Right lobe of liver (tissue), 6 donors: ENCODE data around the gene FCER1G. TPM values are rescaled to one million over a fixed set of nuclear protein-coding genes. Genes with fewer than 3 reads are reported as not detected.

Experiments
- ATAC-seq, 4 donors: fragments of 200-7000 bp; cut with Tn5 transposase; one replicate each; pipeline ENCODE4 v1.9.1; 2020; ENCODE audit warnings: mild to moderate bottlenecking in 4 of 4, moderate library complexity in 4 of 4
- DNase-seq, 3 donors: peaks; one replicate each; pipeline ENCODE4 v3.0.0-alpha.2; 2020
- H3K27ac ChIP-seq, 3 donors: fragments of 200-600 bp; one replicate each; pipeline ENCODE4 v1.8.0; 2022
- H3K27me3 ChIP-seq, 2 donors: fragments of 200-600 bp; one replicate each; pipeline ENCODE4 v1.8.0; 2022
- H3K36me3 ChIP-seq, 4 donors: fragments of 200-600 bp; sonication (generic) in 1 of 4; one replicate each; pipeline versions ENCODE4 v1.5.1 to v1.8.0; 2017 to 2022; ENCODE audit warnings: control low read depth in 1 of 4
- H3K4me1 ChIP-seq, 4 donors: fragments of 200-600 bp; sonication (generic) in 1 of 4; one replicate each; pipeline versions ENCODE4 v1.5.1 to v1.8.0; 2017 to 2022; ENCODE audit warnings: control low read depth in 1 of 4
- H3K4me3 ChIP-seq, 3 donors: fragments of 200-600 bp; one replicate each; pipeline ENCODE4 v1.8.0; 2022
- H3K9me3 ChIP-seq, 4 donors: fragments of 200-600 bp; sonication (generic) in 1 of 4; one replicate each; pipeline versions ENCODE4 v1.5.1 to v1.8.0; 2017 to 2022; ENCODE audit warnings: control low read depth in 1 of 4
- CTCF ChIP-seq, 4 donors: fragments of 200-600 bp in 3 of 4; fragments of 450-650 bp in 1 of 4; IDR thresholded peaks; one replicate each; pipeline versions ENCODE4 v1.5.1 to v1.8.0; 2016 to 2022; ENCODE audit warnings: antibody characterized with exemption in 4 of 4, mild to moderate bottlenecking in 2 of 4
- POLR2A ChIP-seq: fragments of 450-650 bp; IDR thresholded peaks from one replicate; pipeline ENCODE4 v1.6.1; 2017; ENCODE audit warnings: antibody characterized with exemption, mild to moderate bottlenecking
- WGBS: methylation state at CpG from one replicate; pipeline ENCODE4 v1.1.6; 2018; ENCODE audit warnings: low coverage, low lambda C conversion rate; ENCODE audit not compliant: insufficient coverage; ENCODE audit errors: missing lambda C conversion rate; 5-methylcytosine and 5-hydroxymethylcytosine counted together
- intact Hi-C, 2 donors: fragments of 100-400 bp; cut with DNase I; formaldehyde crosslinking; loops; one replicate each; pipeline versions ENCODE4 v1.11.2 to v1.14.1; 2022
- total RNA-seq, 6 experiments: library from RNA; depleted of rRNA in 2 of 6; stranded (reverse); fragments of >200 nt in 2 of 6; fragmentation: NEBNext Ultra II Directional in 3 of 6; extraction: Animal tissue kit (Norgen Biotek cat#: 25700) in 3 of 6; gene quantifications; one replicate each; pipeline versions ENCODE4 v1.1.0 to v1.2.4, GENCODE V29; 2016 to 2023
- donor health status: DM: no; HTN: yes; CAD: no.
- donor health status: DM: no; HTN: no; CAD: no.
- donor health status: DM: no; HTN: no; CAD: no.
- donor health status: DM: no; HTN: yes; CAD: no.
- donor health status: DM: no; HTN: yes; CAD: no.

Gene FCER1G
- total RNA-seq, 6 experiments from 2014 or later, result 11.5 to 54.0 (median 19.0) TPM

DNA sequence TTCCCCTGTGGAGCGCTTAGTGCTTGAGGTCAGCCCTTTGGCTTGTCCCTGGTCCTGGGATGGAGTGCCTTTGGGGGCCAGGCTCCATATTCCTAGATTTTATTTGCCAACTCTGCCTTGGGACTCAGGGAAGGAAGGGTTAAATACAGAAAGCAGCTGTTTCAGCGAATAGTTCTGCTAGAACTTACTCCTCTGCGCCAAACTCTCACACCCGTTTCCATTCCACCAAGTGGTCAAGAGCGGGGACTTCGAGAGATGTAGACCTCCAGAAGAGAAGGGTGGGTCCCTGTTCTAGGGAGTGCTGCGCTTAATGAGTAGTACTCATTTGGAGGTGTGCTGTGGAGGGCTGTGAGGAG lies 10.1 kb downstream of the FCER1G start:
- intact Hi-C loops, result no loop called here
- TF ChIP-seq CTCF (IDR thresholded peaks at IDR 0.05) (no peak), POLR2A (no peak)
- Histone ChIP-seq H3K4me1 (peaks cover 0 to 49% (median 8%) of the 10 kb centered on the region in 4 donors), H3K36me3 (peaks cover 0 to 21% (median 9%) of the 10 kb centered on the region in 4 donors), H3K27me3 (no peaks in the 10 kb centered on the region), H3K27ac (peak overlapping the region; percentile 69 to 84 (median 79)), H3K4me3 (peak overlapping the region in 2 of 3 donors; percentile 39 to 41), H3K9me3 (no peaks in the 10 kb centered on the region)
- no peak for DNase-seq
- ATAC-seq, result no peak
- 20% methylated on average over 6 of the region's 7 CpGs for WGBS

- peak; percentile 60 for TF ChIP-seq POLR2A
- TF ChIP-seq CTCF (IDR thresholded peaks at IDR 0.05), result peak; percentile 31 to 48 (median 42)
- H3K27ac ChIP-seq, result peak within 1 kb of the TSS; percentile 69 to 84 (median 79)
- no peaks in the 10 kb centered on the region for H3K27me3 ChIP-seq
- H3K9me3 ChIP-seq, result no peaks in the 10 kb centered on the region
- DNase-seq (peak; percentile 85 to 93 (median 90)), ATAC-seq (peak; percentile 62 to 81 (median 66))
- intact Hi-C loops, result no loop called here
- whole genome bisulfite sequencing, result 0% methylated on average over 16 of the region's 16 CpGs
- H3K36me3 ChIP-seq, result peaks cover 0 to 26% (median 11%) of the 10 kb centered on the region in 4 donors
- H3K4me1 ChIP-seq, result peaks cover 0 to 48% (median 8%) of the 10 kb centered on the region in 4 donors
- H3K4me3 ChIP-seq, result peak within 1 kb of the TSS; percentile 61 to 73 (median 66)
Observed at GRCh38 chr1:161225534-161226319, 10.6 kb downstream of the FCER1G start, which contains the start of gene TOMM40L. TSS of gene TOMM40L (plus strand) at chr1:161226060. CDS start at chr1:161226490, 430 bp downstream.

- no peak for DNase-seq
- Histone ChIP-seq H3K27me3 (no peaks in the 10 kb centered on the region), H3K4me3 (peak overlapping the region; percentile 61 to 73 (median 66)), H3K36me3 (peaks cover 0 to 32% (median 14%) of the 10 kb centered on the region in 4 donors), H3K27ac (peak overlapping the region; percentile 53 to 73 (median 58)), H3K4me1 (peaks cover 0 to 42% (median 5%) of the 10 kb centered on the region in 4 donors), H3K9me3 (no peaks in the 10 kb centered on the region)
- TF ChIP-seq CTCF (IDR thresholded peaks at IDR 0.05) (no peak), POLR2A (no peak)
- intact Hi-C loops, result no loop called here
- ATAC-seq, result no peak
- WGBS, result 1% methylated on average over 8 of the region's 15 CpGs
Observed at GRCh38 chr1:161226320-161226711, 11.2 kb downstream of the FCER1G start.

DNA sequence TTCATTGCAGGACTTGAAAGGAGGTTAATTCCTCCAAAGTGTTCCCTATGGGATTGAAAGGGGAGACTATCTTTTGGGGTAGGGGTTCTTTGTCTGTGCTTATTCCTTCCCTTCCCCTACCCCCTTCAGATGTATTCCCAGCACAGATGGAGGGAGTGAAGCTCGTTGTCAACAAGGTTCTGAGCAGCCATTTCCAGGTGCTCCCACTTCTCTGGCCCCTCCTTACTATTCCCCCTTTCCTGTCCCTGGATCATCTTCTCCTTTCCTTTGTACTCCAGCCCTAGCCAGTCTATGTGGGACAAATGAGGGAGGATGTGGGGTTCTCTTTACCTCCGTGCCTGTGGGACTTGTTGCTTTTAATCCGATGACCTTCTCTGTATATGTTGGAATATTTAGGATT lies 11.7 kb downstream of the FCER1G start:
- H3K9me3 ChIP-seq, result no peaks in the 10 kb centered on the region
- peaks cover 0 to 38% (median 5%) of the 10 kb centered on the region in 4 donors for H3K4me1 ChIP-seq
- H3K36me3 ChIP-seq, result peaks cover 0 to 35% (median 17%) of the 10 kb centered on the region in 4 donors
- TF ChIP-seq CTCF (IDR thresholded peaks at IDR 0.05) (no peak), POLR2A (no peak)
- WGBS, result 10% methylated on average over 3 of the region's 3 CpGs
- H3K27me3 ChIP-seq, result no peaks in the 10 kb centered on the region
- ATAC-seq (no peak), DNase-seq (no peak)
- H3K4me3 ChIP-seq, result peak overlapping the region; percentile 61 to 73 (median 66)
- peak overlapping the region; percentile 53 to 73 (median 58) for H3K27ac ChIP-seq
- intact Hi-C loops, result no loop called here
